Measurements from ENCODE around the gene L3MBTL4. TPM values are rescaled to one million over a fixed set of nuclear protein-coding genes. Genes with fewer than 3 reads are reported as not detected.

L3MBTL4 gene
- total RNA-seq, 1 donor from 2014 or later = 0.34 TPM

DNA sequence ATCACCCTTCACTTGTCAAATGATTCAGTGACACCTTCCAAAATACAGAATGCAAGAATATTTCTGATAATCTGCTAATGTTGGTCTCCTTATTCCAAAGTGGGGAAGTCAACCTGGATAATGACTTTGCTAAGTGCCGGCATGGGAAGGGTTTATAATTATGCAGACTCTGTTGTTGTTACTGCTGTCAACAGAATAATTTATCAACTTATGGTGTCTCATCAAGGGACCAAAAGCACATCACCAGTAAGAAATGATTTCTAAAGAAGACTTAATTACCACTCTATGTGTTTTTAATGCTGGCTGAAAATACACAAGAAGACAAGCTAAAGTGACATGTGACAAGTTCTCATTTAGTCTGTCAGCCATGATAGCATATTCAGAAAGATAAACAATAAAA lies 403.8 kb downstream of the L3MBTL4 start:
- H3K4me3 ChIP-seq = no peak overlapping the region
- H3K4me1 ChIP-seq = no peaks in the 10 kb centered on the region
- Mint-ChIP-seq H3K27me3 (ENCODE audit: insufficient read depth, low read depth) (peaks cover 3% of the 10 kb centered on the region), H3K36me3 (no peaks in the 10 kb centered on the region), H3K4me1 (no peaks in the 10 kb centered on the region), H3K4me3 (no peak overlapping the region), H3K27ac (no peak overlapping the region), H3K9me3 (no peaks in the 10 kb centered on the region)
- no peak for DNase-seq (ENCODE audit: low spot score)
- no peaks in the 10 kb centered on the region for H3K36me3 ChIP-seq
- no peaks in the 10 kb centered on the region for H4K20me1 ChIP-seq (ENCODE audit: low read depth)
- H3K9ac ChIP-seq = no peak overlapping the region
- no peaks in the 10 kb centered on the region for H3F3A ChIP-seq (ENCODE audit: low read depth)
- H2AFZ ChIP-seq (replicated peaks) = no peak overlapping the region
- no peaks in the 10 kb centered on the region for H3K9me3 ChIP-seq (ENCODE audit: low read depth)
- no peak for TF ChIP-seq EZH2 (IDR thresholded peaks at IDR 0.05)
- no peak overlapping the region for H3K27ac ChIP-seq
- H3K27me3 ChIP-seq = no peaks in the 10 kb centered on the region
- H3K4me2 ChIP-seq = no peak overlapping the region
- no peaks in the 10 kb centered on the region for H3K79me2 ChIP-seq (ENCODE audit: low read depth)

DNA sequence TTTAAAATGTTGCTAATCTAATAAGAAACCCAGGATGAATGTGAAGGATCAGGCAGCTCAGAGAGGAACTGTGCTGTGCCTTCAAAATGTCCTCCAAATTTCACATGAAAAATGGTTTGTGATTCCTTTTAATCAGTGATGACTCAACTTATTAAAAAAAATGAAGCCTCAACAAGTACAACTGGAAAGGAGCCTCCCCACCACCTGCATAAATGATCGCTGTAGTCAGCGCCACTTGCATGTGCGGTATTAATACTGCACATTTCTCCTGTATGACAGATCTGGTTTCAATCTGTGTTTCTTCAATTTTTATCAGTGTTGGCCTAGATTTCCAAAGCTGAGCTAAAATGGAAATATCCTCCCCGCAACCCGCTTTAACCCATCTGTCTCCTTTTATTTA lies 404.4 kb downstream of the L3MBTL4 start:
- no peak for DNase-seq (ENCODE audit: low spot score)
- H3K79me2 ChIP-seq (ENCODE audit: low read depth) = no peaks in the 10 kb centered on the region
- H3K4me1 Mint-ChIP-seq = no peaks in the 10 kb centered on the region
- H4K20me1 ChIP-seq (ENCODE audit: low read depth) = no peaks in the 10 kb centered on the region
- H3K27me3 Mint-ChIP-seq (ENCODE audit: insufficient read depth, low read depth) = peaks cover 3% of the 10 kb centered on the region
- H3K4me3 Mint-ChIP-seq = no peak overlapping the region
- no peaks in the 10 kb centered on the region for H3K36me3 ChIP-seq
- H2AFZ ChIP-seq (replicated peaks) = no peak overlapping the region
- TF ChIP-seq, protein P1, sequence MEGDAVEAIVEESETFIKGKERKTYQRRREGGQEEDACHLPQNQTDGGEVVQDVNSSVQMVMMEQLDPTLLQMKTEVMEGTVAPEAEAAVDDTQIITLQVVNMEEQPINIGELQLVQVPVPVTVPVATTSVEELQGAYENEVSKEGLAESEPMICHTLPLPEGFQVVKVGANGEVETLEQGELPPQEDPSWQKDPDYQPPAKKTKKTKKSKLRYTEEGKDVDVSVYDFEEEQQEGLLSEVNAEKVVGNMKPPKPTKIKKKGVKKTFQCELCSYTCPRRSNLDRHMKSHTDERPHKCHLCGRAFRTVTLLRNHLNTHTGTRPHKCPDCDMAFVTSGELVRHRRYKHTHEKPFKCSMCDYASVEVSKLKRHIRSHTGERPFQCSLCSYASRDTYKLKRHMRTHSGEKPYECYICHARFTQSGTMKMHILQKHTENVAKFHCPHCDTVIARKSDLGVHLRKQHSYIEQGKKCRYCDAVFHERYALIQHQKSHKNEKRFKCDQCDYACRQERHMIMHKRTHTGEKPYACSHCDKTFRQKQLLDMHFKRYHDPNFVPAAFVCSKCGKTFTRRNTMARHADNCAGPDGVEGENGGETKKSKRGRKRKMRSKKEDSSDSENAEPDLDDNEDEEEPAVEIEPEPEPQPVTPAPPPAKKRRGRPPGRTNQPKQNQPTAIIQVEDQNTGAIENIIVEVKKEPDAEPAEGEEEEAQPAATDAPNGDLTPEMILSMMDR (IDR thresholded peaks at IDR 0.05) = no peak
- H3K9me3 ChIP-seq (ENCODE audit: low read depth) = no peaks in the 10 kb centered on the region
- no peak overlapping the region for H3K9ac ChIP-seq
- H3K27me3 ChIP-seq = no peaks in the 10 kb centered on the region
- no peaks in the 10 kb centered on the region for H3K4me1 ChIP-seq
- no peak overlapping the region for H3K27ac Mint-ChIP-seq
- no peak overlapping the region for H3K27ac ChIP-seq
- H3K4me2 ChIP-seq = no peak overlapping the region
- H3F3A ChIP-seq (ENCODE audit: low read depth) = no peaks in the 10 kb centered on the region
- H3K36me3 Mint-ChIP-seq = no peaks in the 10 kb centered on the region
- no peak overlapping the region for H3K4me3 ChIP-seq
- H3K9me3 Mint-ChIP-seq = no peaks in the 10 kb centered on the region

DNA sequence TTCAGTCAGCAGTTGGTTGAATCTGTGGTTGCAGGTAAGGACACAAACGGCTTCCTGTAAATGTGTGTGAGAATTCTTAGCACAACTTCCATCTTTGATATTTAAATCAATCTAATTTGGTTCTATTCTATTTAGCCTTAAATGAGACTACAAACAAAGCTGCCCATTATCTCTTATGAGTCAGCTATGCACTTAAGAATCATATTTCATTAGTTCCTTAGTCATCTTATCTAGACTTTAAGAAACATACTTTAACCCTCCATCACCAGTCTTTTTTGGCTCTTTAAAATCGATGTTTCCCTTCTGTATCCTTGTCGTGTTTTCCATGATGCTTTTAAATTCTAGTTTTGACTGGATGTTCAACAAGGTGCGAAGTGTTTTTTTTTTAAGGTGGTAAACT lies 405.0 kb downstream of the L3MBTL4 start:
- Mint-ChIP-seq H3K27me3 (ENCODE audit: insufficient read depth, low read depth) (peaks cover 3% of the 10 kb centered on the region), H3K9me3 (peaks cover under 1% of the 10 kb centered on the region), H3K36me3 (no peaks in the 10 kb centered on the region), H3K27ac (no peak overlapping the region), H3K4me3 (no peak overlapping the region), H3K4me1 (no peaks in the 10 kb centered on the region)
- no peak overlapping the region for H3K27ac ChIP-seq
- H3K36me3 ChIP-seq = no peaks in the 10 kb centered on the region
- no peaks in the 10 kb centered on the region for H3K9me3 ChIP-seq (ENCODE audit: low read depth)
- H3K27me3 ChIP-seq = no peaks in the 10 kb centered on the region
- DNase-seq (ENCODE audit: low spot score) = no peak
- no peaks in the 10 kb centered on the region for H3K79me2 ChIP-seq (ENCODE audit: low read depth)
- H2AFZ ChIP-seq (replicated peaks) = no peak overlapping the region
- H3K4me3 ChIP-seq = no peak overlapping the region
- H3F3A ChIP-seq (ENCODE audit: low read depth) = no peaks in the 10 kb centered on the region
- H4K20me1 ChIP-seq (ENCODE audit: low read depth) = no peaks in the 10 kb centered on the region
- TF ChIP-seq, protein P1 (IDR thresholded peaks at IDR 0.05) = no peak
- TF ChIP-seq EZH2 (IDR thresholded peaks at IDR 0.05) = no peak
- no peak for TF ChIP-seq EZH2phosphoT487 (IDR thresholded peaks at IDR 0.05)
- no peaks in the 10 kb centered on the region for H3K4me1 ChIP-seq
- H3K4me2 ChIP-seq = no peak overlapping the region
- no peak overlapping the region for H3K9ac ChIP-seq

DNA sequence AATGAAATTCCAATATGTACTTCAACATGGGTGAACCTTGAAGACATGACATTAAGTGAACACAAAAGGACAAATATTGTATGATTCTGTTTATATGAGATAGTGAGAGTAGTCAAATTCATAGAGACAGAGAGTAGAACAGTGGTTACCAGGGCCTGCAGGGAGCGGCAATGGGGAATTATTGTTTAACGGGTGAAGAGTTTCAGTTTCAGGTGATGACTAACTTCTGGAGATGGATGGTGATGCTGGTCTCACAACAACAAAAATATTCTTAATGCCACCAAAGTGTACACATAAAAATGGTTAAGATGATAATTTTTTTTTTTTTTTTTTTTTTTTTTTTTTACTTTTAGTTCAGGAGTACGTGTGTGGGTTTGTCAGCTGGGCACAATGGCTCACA lies 410.0 kb downstream of the L3MBTL4 start:
- H3K36me3 ChIP-seq = no peaks in the 10 kb centered on the region
- H2AFZ ChIP-seq (replicated peaks) = no peak overlapping the region
- H3K9ac ChIP-seq = no peak overlapping the region
- no peak overlapping the region for H3K27ac Mint-ChIP-seq
- H3K36me3 Mint-ChIP-seq = no peaks in the 10 kb centered on the region
- no peaks in the 10 kb centered on the region for H3K9me3 ChIP-seq (ENCODE audit: low read depth)
- H3K27me3 Mint-ChIP-seq (ENCODE audit: insufficient read depth, low read depth) = peaks cover 3% of the 10 kb centered on the region
- H3K27ac ChIP-seq = no peak overlapping the region
- H3K4me2 ChIP-seq = no peak overlapping the region
- no peak overlapping the region for H3K4me3 Mint-ChIP-seq
- TF ChIP-seq, protein P1 (IDR thresholded peaks at IDR 0.05) = no peak
- no peak for TF ChIP-seq EZH2phosphoT487 (IDR thresholded peaks at IDR 0.05)
- no peak for TF ChIP-seq EZH2 (IDR thresholded peaks at IDR 0.05)
- no peaks in the 10 kb centered on the region for H3K4me1 ChIP-seq
- no peak for DNase-seq (ENCODE audit: low spot score)
- no peaks in the 10 kb centered on the region for H3F3A ChIP-seq (ENCODE audit: low read depth)
- H3K27me3 ChIP-seq = no peaks in the 10 kb centered on the region
- no peaks in the 10 kb centered on the region for H3K4me1 Mint-ChIP-seq
- H3K79me2 ChIP-seq (ENCODE audit: low read depth) = no peaks in the 10 kb centered on the region
- H4K20me1 ChIP-seq (ENCODE audit: low read depth) = no peaks in the 10 kb centered on the region
- peaks cover 6% of the 10 kb centered on the region for H3K9me3 Mint-ChIP-seq
- no peak overlapping the region for H3K4me3 ChIP-seq

Measured in neural progenitor cell (in vitro differentiated cells).